HG03565 (cell line): ENCODE measurements around the gene PLEKHA7.
A peak's percentile ranks its signal among the peaks of the same experiment; 100 is the strongest.

Experiments used
- ATAC-seq: cut with Tn5 transposase; IDR thresholded peaks from one replicate; pipeline ENCODE4 v1.9.1; 2021; ENCODE audit warnings: mild to moderate bottlenecking, moderate library complexity; ENCODE audit not compliant: unreplicated experiment

The PLEKHA7 gene

DNA sequence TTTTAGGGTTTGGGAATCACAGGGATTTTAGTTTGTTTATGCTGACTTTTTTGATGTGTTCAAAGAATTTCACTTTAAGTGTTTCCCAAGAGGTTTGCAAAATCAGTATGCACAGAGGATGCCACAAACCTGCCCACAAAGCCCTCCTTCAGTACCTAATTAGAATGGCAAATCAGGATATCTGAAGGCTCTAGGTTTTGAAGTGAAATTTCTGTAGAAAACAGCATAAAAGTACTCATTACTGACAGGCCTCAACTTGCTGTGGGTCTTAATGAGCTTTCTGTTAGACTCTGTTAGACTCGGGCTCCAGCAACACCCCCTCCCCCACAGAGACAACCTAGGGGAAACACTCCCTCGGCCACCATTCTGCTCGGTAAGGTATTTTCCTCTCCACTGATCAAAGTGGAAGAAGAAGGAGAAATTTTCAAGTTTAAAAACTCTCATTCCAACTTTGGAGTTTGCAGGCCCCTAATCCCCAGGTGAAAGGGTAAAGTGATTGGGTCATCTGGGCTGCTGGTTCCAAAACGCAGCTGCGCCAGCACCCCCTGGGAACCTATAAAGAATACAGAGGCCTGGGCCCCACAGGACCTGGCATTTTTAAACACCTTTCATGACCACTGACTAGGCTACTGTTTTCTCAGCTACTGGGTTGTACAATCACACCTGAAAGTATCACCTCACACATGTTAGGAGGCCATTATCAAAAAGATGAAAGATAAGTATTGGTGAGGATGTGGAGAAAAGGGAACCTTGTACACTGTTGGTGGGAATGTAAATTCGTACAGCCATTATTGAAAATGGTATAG is 67.5 kb downstream of the PLEKHA7 start:
- ATAC-seq, result peak; percentile 50

- peak; percentile 75 for ATAC-seq
These were observed 68.3 kb downstream of the PLEKHA7 start for GRCh38 chr11:16945671-16946469.

DNA sequence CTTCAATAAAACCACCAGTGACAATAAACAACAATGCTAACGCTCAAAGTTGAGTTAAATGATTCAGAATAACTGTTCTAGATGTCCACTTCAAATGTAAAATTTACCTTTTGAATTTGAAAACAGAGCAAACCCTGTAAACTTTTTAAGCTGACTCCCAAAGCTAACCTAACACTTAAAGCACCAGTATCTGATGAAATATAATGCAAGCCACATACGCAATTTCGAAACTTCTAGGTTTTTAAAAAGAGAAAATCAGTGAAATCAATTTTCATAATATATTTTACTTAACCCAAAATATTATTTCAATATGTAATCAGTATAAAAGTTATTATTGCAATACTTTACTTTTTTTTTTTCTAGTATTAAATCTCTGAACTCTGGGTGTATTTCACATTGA is 71.3 kb downstream of the PLEKHA7 start:
- ATAC-seq, result no peak

GRCh38 chr11:16942342-16942741 is 71.9 kb downstream of the PLEKHA7 start:
- ATAC-seq, result no peak

GRCh38 chr11:16941935-16942334 is 72.3 kb downstream of the PLEKHA7 start:
- no peak for ATAC-seq

DNA sequence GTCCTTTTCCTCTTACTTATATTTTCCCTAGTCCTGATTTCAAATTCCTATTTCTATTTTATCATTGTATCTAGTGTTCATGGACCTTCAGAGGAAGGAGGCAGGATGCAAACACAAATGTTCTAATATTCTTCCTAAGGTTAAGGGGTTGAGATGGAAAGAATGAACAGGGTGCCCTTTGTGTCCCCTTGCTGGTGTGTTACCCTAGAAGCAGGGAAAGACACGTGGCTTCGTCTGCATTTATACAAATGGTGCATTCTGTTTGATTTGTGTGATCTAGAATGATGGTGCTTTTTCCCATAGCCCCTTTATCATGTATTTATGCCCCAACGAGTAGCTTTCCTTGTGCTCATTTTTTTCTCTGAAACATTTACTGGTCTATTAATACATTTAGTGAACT is 76.2 kb downstream of the PLEKHA7 start:
- no peak for ATAC-seq

GRCh38 chr11:16936643-16937042 is 77.6 kb downstream of the PLEKHA7 start:
- ATAC-seq, result no peak

- peak; percentile 43 for ATAC-seq
These were observed 78.5 kb downstream of the PLEKHA7 start for GRCh38 chr11:16935518-16936302.

DNA sequence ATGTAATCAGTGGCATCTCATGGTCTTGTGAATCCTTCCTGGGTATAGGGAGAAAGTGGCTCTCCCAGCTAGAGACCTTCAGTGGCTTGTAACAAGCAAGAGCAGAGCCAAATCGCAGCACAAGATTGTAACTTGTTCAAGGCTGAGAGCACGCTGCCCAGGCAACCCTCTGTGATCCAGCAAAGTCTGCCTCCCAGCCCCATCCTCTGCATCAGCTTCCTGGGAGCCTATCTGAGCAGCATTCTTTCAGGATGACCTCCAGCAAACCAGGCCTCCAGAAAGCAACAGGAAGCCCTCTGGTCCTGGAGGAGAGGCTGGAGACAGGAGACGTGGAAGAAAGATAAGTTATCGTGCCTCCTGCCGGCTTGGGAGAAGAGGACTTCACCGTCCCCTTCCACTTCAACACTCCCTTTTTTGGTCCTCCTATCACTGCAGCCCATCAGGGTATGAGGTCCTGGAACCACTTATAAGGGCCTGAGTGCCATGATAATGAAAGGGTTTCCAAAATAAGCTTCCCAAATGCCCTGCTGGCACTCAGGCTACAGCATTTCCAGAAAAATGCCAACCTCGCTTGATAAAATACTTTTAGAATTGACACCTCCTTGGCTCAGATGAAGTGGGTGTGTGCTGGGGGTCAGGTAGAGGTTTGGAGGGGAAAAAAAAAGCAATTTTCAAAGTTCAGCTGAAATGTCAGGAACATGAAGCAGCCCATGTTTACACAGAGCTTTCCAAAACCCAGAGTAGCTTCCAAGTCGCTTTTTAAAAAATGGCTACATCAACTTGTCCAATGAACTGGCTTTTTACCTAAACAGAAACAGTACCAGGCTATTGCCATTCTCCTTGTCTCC is 80.2 kb downstream of the PLEKHA7 start:
- no peak for ATAC-seq

GRCh38 chr11:16933291-16933690 is 80.9 kb downstream of the PLEKHA7 start:
- ATAC-seq, result no peak

DNA sequence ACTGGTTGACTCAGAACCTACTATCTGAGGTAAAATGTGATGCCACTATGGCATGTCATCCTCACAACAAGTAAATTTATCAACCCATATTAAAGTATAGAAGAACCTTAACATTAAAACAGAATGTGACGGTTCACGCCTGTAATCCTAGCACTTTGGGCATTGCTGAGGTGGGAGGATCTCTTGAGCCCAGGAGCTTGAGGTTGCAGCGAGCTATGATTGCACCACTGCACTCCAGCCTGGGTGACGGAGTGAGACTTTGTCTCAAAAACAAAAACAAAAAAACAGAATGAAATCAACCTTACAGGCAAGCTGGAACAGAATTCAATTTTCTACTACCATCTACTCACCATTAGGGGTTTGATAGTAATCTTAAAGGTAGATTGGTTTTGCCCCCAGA is 86.2 kb downstream of the PLEKHA7 start:
- no peak for ATAC-seq

- no peak for ATAC-seq
These were observed 87.2 kb downstream of the PLEKHA7 start for GRCh38 chr11:16926883-16927626.

- no peak for ATAC-seq
These were observed 88.6 kb downstream of the PLEKHA7 start for GRCh38 chr11:16925561-16926065.

GRCh38 chr11:16924826-16925560 is 89.2 kb downstream of the PLEKHA7 start:
- ATAC-seq, result no peak

DNA sequence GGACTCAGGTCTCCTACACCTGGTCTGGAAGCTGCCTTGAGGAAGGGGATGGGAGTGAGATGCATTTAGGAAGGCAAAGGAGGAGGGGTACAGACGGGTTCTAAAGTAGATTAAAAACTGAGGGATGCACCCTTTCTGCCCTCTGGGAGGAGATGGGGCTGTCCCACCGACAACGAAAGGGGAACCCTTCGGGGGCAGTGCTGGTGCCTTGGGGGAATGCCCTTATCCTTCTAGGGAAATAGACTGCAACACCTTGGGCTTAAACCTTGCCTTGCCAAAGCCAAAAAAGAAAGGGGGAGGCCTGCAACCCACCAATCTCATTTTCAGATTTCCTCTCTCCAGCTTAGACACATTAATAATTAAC is 89.8 kb downstream of the PLEKHA7 start:
- no peak for ATAC-seq

- ATAC-seq, result peak; percentile 45
These were observed 90.2 kb downstream of the PLEKHA7 start for GRCh38 chr11:16923987-16924386.

GRCh38 chr11:16921668-16922067 is 92.5 kb downstream of the PLEKHA7 start:
- ATAC-seq, result no peak

GRCh38 chr11:16921019-16921418 is 93.2 kb downstream of the PLEKHA7 start:
- ATAC-seq, result no peak

DNA sequence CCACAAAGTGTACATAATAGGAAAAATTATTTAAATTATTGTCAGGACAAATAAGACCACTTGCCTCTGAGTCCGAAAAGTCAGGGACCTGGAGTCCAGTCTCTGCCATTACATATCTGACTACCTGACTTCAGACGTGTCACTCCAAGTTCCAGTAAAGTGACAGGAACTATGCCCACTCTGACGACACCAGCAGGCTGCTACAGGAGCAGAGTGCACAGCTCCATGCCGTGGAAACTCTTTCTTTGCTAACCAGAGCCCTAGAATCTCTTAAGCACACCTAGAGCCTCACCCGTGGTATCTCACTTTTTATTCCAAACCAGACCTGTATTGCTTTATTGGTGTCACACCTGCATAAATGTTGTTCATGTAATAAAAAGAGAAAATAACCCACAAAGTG is 93.7 kb downstream of the PLEKHA7 start:
- ATAC-seq, result no peak
